ENCODE measurements around the gene TRIM66. TPM values are rescaled to one million over a fixed set of nuclear protein-coding genes. Genes with fewer than 3 reads are reported as not detected.

TRIM66 gene
- total RNA-seq, 2 experiments from 2014 or later: 4.4 to 19.0 TPM

DNA sequence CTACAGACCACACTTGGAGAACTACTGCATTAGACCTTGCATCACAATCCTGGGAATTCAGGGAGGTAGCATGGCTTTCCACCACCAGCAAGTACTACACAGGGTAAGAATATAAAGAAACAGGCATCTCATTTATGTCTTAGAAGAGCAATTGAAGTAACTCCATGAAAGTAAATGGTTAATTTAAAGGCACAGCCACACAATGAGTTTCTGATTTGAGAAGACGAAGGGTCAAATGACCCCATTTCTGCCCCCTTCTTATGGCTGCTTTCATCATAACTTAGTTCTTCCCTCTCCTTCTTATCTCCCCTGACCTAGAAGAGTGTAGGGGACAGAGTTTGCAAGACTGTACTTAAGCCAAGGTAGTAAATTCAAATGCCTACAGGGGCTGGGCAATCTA is 6.0 kb downstream of the TRIM66 start:
- intact Hi-C loops (cut with micrococcal nuclease; ENCODE audit: unreplicated experiment): no loop called here
- Histone ChIP-seq H3K9me3 (ENCODE audit: low read length) (no peaks in the 10 kb centered on the region), H3K4me2 (ENCODE audit: low read length) (no peak overlapping the region), H3K4me3 (ENCODE audit: low read depth, low read length, poor library complexity, severe bottlenecking) (no peak overlapping the region), H3K36me3 (ENCODE audit: insufficient read depth, low read length) (peaks cover 40% of the 10 kb centered on the region), H4K20me1 (ENCODE audit: insufficient read depth, low read length) (no peaks in the 10 kb centered on the region), H3K79me2 (ENCODE audit: insufficient read depth, low read depth, low read length) (peaks cover 2% of the 10 kb centered on the region; the same call in 1 of the 2 replicates), H2AFZ (ENCODE audit: low read length) (no peak overlapping the region), H3K9me2 (ENCODE audit: insufficient read depth, low read length) (no peaks in the 10 kb centered on the region), H3K27ac (ENCODE audit: low read depth, low read length, poor library complexity, severe bottlenecking) (no peak overlapping the region), H3K4me1 (ENCODE audit: insufficient read depth, low read length, poor library complexity, severe bottlenecking) (peaks cover 2% of the 10 kb centered on the region)
- no TSS peak for BruUV-seq (replicated peaks)
- ChIA-PET CTCF (ENCODE audit: unreplicated experiment) (no interaction called here), POLR2A (no interaction called here)
- TF ChIP-seq, protein P1, sequence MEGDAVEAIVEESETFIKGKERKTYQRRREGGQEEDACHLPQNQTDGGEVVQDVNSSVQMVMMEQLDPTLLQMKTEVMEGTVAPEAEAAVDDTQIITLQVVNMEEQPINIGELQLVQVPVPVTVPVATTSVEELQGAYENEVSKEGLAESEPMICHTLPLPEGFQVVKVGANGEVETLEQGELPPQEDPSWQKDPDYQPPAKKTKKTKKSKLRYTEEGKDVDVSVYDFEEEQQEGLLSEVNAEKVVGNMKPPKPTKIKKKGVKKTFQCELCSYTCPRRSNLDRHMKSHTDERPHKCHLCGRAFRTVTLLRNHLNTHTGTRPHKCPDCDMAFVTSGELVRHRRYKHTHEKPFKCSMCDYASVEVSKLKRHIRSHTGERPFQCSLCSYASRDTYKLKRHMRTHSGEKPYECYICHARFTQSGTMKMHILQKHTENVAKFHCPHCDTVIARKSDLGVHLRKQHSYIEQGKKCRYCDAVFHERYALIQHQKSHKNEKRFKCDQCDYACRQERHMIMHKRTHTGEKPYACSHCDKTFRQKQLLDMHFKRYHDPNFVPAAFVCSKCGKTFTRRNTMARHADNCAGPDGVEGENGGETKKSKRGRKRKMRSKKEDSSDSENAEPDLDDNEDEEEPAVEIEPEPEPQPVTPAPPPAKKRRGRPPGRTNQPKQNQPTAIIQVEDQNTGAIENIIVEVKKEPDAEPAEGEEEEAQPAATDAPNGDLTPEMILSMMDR (conservative IDR thresholded peaks at IDR 0.05; ENCODE audit: low read length): no peak
- no peak for TF ChIP-seq EZH2phosphoT487 (IDR thresholded peaks at IDR 0.05; ENCODE audit: borderline replicate concordance, low read depth, low read length)
- no peak for DNase-seq (ENCODE audit: low spot score)

DNA sequence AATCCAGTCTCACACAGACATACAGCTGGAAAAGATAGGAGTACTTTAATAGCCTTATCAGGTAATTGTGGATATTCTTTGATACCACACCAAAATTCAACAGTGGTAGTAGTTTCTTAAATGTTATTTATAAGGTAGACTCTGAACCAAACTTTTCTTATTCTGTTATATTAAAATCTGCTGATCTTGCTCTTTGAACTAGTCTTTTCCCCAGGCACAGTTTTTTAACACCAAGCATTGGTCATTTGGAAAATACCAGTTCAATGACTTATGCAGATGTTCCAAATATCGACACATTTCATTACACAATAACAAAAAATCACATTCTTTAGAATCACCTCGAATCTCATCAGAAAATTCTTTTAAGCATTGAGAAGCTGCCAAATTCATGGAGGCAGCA is 7.6 kb downstream of the TRIM66 start:
- intact Hi-C loops (cut with micrococcal nuclease; ENCODE audit: unreplicated experiment): no loop called here
- no peaks in the 10 kb centered on the region for H4K20me1 ChIP-seq (ENCODE audit: insufficient read depth, low read length)
- H3K79me2 ChIP-seq (ENCODE audit: insufficient read depth, low read depth, low read length): no peaks in the 10 kb centered on the region
- ChIA-PET POLR2A (no interaction called here), CTCF (ENCODE audit: unreplicated experiment) (no interaction called here)
- H3K9me2 ChIP-seq (ENCODE audit: insufficient read depth, low read length): no peaks in the 10 kb centered on the region
- TF ChIP-seq, protein P1 (conservative IDR thresholded peaks at IDR 0.05; ENCODE audit: low read length): no peak
- H3K4me2 ChIP-seq (ENCODE audit: low read length): no peak overlapping the region
- H3K4me3 ChIP-seq (ENCODE audit: low read depth, low read length, poor library complexity, severe bottlenecking): no peak overlapping the region
- DNase-seq (ENCODE audit: low spot score): no peak
- H2AFZ ChIP-seq (ENCODE audit: low read length): no peak overlapping the region
- peaks cover 41% of the 10 kb centered on the region for H3K36me3 ChIP-seq (ENCODE audit: insufficient read depth, low read length)
- no peaks in the 10 kb centered on the region for H3K9me3 ChIP-seq (ENCODE audit: low read length)
- no peak overlapping the region for H3K27ac ChIP-seq (ENCODE audit: low read depth, low read length, poor library complexity, severe bottlenecking)
- BruUV-seq (replicated peaks): no TSS peak
- H3K4me1 ChIP-seq (ENCODE audit: insufficient read depth, low read length, poor library complexity, severe bottlenecking): no peaks in the 10 kb centered on the region

DNA sequence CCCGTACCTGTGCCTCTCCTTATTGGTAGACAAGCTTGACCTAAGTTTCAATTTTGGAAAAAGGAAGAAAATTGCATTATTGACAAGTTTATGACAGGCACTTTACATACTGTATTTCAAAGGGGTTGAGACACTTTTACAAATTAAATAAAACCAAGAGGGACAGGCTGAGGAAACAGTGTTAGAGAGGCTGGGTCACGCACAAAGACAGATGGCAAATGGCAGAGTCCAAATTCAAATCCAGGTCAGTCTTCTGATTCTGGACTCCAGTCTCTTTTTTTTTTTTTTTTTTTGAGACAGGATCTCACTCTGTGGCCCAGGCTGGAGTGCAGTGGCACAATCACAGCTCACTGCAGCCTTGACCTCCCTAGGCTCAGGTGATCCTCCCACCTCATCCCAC is 10.1 kb downstream of the TRIM66 start:
- TF ChIP-seq, protein P1 (conservative IDR thresholded peaks at IDR 0.05; ENCODE audit: low read length): no peak
- no peak for TF ChIP-seq EZH2phosphoT487 (IDR thresholded peaks at IDR 0.05; ENCODE audit: borderline replicate concordance, low read depth, low read length)
- Histone ChIP-seq H3K27ac (ENCODE audit: low read depth, low read length, poor library complexity, severe bottlenecking) (no peak overlapping the region), H3K79me2 (ENCODE audit: insufficient read depth, low read depth, low read length) (no peaks in the 10 kb centered on the region), H2AFZ (ENCODE audit: low read length) (no peak overlapping the region), H3K4me1 (ENCODE audit: insufficient read depth, low read length, poor library complexity, severe bottlenecking) (no peaks in the 10 kb centered on the region), H3K9me2 (ENCODE audit: insufficient read depth, low read length) (no peaks in the 10 kb centered on the region), H4K20me1 (ENCODE audit: insufficient read depth, low read length) (no peaks in the 10 kb centered on the region), H3K4me3 (ENCODE audit: low read depth, low read length, poor library complexity, severe bottlenecking) (no peak overlapping the region), H3K36me3 (ENCODE audit: insufficient read depth, low read length) (peaks cover 44% of the 10 kb centered on the region), H3K4me2 (ENCODE audit: low read length) (no peak overlapping the region), H3K9me3 (ENCODE audit: low read length) (no peaks in the 10 kb centered on the region)
- POLR2A ChIA-PET: interaction anchor here (1.6 kb wide), 1 partner anchor 10 kb away, joined by 4 read pairs; the partner anchor contains the start of genes RPL27A and TRIM66
- BruUV-seq (replicated peaks): no TSS peak
- CTCF ChIA-PET (ENCODE audit: unreplicated experiment): no interaction called here
- intact Hi-C loops (cut with micrococcal nuclease; ENCODE audit: unreplicated experiment): no loop called here
- DNase-seq (ENCODE audit: low spot score): no peak
